HG03039 (cell line): Measurements from ENCODE around the gene GAPVD1.

Source experiments
- ATAC-seq: cut with Tn5 transposase; IDR thresholded peaks from one replicate; pipeline ENCODE4 v1.9.1; 2021; ENCODE audit warnings: mild to moderate bottlenecking, moderate library complexity; ENCODE audit not compliant: unreplicated experiment

GAPVD1 gene

GRCh38 chr9:125400725-125401716 is 139.4 kb downstream of the GAPVD1 start:
- ATAC-seq: no peak

- ATAC-seq: no peak
Measured at GRCh38 chr9:125404733-125405132, 143.1 kb downstream of the GAPVD1 start.

- ATAC-seq: no peak
Measured at GRCh38 chr9:125405938-125406809, 144.5 kb downstream of the GAPVD1 start.

GRCh38 chr9:125406810-125407087 is 145.1 kb downstream of the GAPVD1 start:
- ATAC-seq: no peak

GRCh38 chr9:125407432-125407973 is 145.9 kb downstream of the GAPVD1 start:
- no peak for ATAC-seq

- peak; percentile 62 for ATAC-seq
Measured at GRCh38 chr9:125407974-125408900, 146.6 kb downstream of the GAPVD1 start.

GRCh38 chr9:125409217-125409636 is 147.6 kb downstream of the GAPVD1 start:
- ATAC-seq: no peak

- no peak for ATAC-seq
Measured at GRCh38 chr9:125409637-125410521, 148.3 kb downstream of the GAPVD1 start.

GRCh38 chr9:125410522-125410894 is 148.9 kb downstream of the GAPVD1 start:
- ATAC-seq: no peak

- no peak for ATAC-seq
Measured at GRCh38 chr9:125411171-125411756, 149.6 kb downstream of the GAPVD1 start.

GRCh38 chr9:125412166-125412565 is 150.5 kb downstream of the GAPVD1 start:
- no peak for ATAC-seq

GRCh38 chr9:125413579-125413978 is 152.0 kb downstream of the GAPVD1 start:
- ATAC-seq: no peak

- no peak for ATAC-seq
Measured at GRCh38 chr9:125415583-125416460, 154.2 kb downstream of the GAPVD1 start.

GRCh38 chr9:125416517-125416916 is 154.9 kb downstream of the GAPVD1 start:
- ATAC-seq: no peak
